ENCODE results near the gene IP6K3. TPM values are rescaled to one million over a fixed set of nuclear protein-coding genes. Genes with fewer than 3 reads are reported as not detected.

IP6K3 gene
- total RNA-seq, 4 donors from 2014 or later: 0.32 to 5.5 (median 2.8) TPM

DNA sequence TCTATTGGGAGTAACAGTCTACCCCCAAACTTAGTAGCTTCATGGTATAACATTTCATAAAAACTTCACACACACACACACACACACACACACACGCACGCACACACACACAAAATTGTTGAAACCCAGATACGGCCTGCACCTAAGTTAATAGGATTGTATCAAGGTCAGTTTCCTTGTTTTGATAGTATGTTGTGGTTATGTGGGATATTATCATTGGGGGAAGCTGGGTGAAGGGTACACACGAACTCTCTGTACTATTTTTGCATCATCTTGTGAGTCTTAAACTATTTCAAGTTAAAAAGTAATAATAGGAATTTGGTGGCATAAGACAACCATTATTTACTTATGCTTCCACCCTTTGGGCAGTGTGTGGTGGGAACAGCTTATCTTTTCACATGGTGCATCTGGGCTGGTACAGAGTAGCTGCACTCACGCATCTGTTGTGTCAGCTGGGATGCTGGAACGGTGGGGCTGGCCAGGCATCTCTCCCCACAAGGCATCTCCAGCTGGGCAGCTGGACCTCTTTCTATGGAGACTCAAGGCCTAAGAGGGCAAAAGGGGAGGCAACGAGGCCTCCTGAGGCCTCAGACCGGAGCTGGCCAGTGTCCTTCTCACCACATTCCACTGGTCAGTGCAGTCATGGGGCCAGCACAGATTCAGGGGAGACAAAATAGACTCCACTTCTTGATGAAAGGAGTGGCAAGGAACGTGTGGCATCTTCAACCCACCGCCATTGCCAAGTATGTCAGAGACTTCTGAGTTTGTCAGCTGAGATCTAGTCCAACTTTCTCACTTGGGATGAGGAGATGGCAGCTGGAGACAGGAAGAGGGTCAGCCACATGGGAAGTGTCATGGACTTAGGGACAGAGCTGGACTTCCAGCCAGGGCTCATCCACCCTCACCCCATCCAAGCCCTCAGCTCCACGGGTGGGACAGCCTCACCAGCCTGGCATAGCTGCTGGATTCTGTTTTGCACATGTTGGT, 20.5 kb upstream of the IP6K3 start:
- 67 to 72% methylated on average over 5 to 9 of the region's 11 CpGs for WGBS, 2 donors (ENCODE audit: low coverage in 1 of 2)
- no peak for TF ChIP-seq POLR2AphosphoS5 (IDR thresholded peaks at IDR 0.05)
- TF ChIP-seq POLR2A (IDR thresholded peaks at IDR 0.05): no peak
- TF ChIP-seq EP300 (IDR thresholded peaks at IDR 0.05): no peak
- Histone ChIP-seq H3K36me3 (peaks cover 0 to 2% of the 10 kb centered on the region in 2 donors), H3K27ac (no peak overlapping the region), H3K27me3 (peaks cover 15% of the 10 kb centered on the region), H3K4me1 (peaks cover 0 to 36% (median 23%) of the 10 kb centered on the region in 3 donors), H3K9me3 (no peaks in the 10 kb centered on the region), H3K4me3 (no peak overlapping the region)
- no peak for ATAC-seq

- H3K27ac ChIP-seq: no peak overlapping the region
- no peak overlapping the region for H3K4me3 ChIP-seq
- H3K9me3 ChIP-seq: no peaks in the 10 kb centered on the region
- no peak for TF ChIP-seq POLR2A (IDR thresholded peaks at IDR 0.05)
- H3K36me3 ChIP-seq: no peaks in the 10 kb centered on the region
- H3K4me1 ChIP-seq: peaks cover 0 to 25% (median 6%) of the 10 kb centered on the region in 3 donors
- ATAC-seq: no peak
- H3K27me3 ChIP-seq: peaks cover 18% of the 10 kb centered on the region
- 100% methylated on average over 4 of the region's 9 CpGs; no CpG with 5 or more reads in 1 of the 2 donors for WGBS, 2 donors (ENCODE audit: low coverage in 1 of 2)
These were observed 18.7 kb upstream of the IP6K3 start for GRCh38 chr6:33765368-33765767.

GRCh38 chr6:33764036-33764435, 17.3 kb upstream of the IP6K3 start:
- ATAC-seq: no peak
- Histone ChIP-seq H3K36me3 (no peaks in the 10 kb centered on the region), H3K4me3 (no peak overlapping the region), H3K4me1 (peaks cover 0 to 13% (median 0%) of the 10 kb centered on the region in 3 donors), H3K9me3 (no peaks in the 10 kb centered on the region), H3K27me3 (peaks cover 18% of the 10 kb centered on the region), H3K27ac (no peak overlapping the region)
- TF ChIP-seq EP300 (IDR thresholded peaks at IDR 0.05): no peak
- TF ChIP-seq, protein P1, sequence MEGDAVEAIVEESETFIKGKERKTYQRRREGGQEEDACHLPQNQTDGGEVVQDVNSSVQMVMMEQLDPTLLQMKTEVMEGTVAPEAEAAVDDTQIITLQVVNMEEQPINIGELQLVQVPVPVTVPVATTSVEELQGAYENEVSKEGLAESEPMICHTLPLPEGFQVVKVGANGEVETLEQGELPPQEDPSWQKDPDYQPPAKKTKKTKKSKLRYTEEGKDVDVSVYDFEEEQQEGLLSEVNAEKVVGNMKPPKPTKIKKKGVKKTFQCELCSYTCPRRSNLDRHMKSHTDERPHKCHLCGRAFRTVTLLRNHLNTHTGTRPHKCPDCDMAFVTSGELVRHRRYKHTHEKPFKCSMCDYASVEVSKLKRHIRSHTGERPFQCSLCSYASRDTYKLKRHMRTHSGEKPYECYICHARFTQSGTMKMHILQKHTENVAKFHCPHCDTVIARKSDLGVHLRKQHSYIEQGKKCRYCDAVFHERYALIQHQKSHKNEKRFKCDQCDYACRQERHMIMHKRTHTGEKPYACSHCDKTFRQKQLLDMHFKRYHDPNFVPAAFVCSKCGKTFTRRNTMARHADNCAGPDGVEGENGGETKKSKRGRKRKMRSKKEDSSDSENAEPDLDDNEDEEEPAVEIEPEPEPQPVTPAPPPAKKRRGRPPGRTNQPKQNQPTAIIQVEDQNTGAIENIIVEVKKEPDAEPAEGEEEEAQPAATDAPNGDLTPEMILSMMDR (IDR thresholded peaks at IDR 0.05): no peak
- TF ChIP-seq POLR2AphosphoS5 (IDR thresholded peaks at IDR 0.05): no peak
- TF ChIP-seq POLR2A (IDR thresholded peaks at IDR 0.05): no peak
- 80% methylated on average over 1 of the region's 2 CpGs; no CpG with 5 or more reads in 1 of the 2 donors for WGBS, 2 donors (ENCODE audit: low coverage in 1 of 2)

DNA sequence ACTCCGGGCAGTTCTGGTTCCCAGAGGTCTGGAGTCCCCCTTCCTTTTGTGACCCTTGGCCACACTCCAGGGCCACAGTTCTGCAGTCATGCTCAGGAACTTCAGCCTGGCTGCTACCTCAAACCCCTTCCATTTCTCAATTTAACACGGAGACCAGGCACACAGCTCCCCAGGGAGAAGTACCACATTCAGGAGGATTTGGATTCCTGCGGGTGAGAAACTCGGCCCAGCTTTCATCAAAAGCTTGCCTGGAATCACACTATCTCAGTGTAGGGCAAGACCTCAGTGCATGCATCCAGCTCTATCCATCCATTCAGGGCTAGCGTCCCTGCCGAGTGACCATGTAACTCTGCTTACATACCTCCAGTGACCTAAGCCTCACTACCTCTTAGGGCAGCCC, 16.8 kb upstream of the IP6K3 start:
- no peak for ATAC-seq
- Histone ChIP-seq H3K36me3 (no peaks in the 10 kb centered on the region), H3K9me3 (no peaks in the 10 kb centered on the region), H3K27me3 (peaks cover 18% of the 10 kb centered on the region), H3K27ac (no peak overlapping the region), H3K4me1 (peaks cover 0 to 7% (median 0%) of the 10 kb centered on the region in 3 donors), H3K4me3 (no peak overlapping the region)
- TF ChIP-seq, protein P1 (IDR thresholded peaks at IDR 0.05): no peak
- TF ChIP-seq POLR2AphosphoS5 (IDR thresholded peaks at IDR 0.05) (no peak), EP300 (IDR thresholded peaks at IDR 0.05) (no peak), POLR2A (IDR thresholded peaks at IDR 0.05) (no peak)
- 62 to 100% methylated on average over 2 to 4 of the region's 6 CpGs for WGBS, 2 donors (ENCODE audit: low coverage in 1 of 2)

GRCh38 chr6:33762713-33763112, 16.0 kb upstream of the IP6K3 start:
- H3K27ac ChIP-seq: no peak overlapping the region

More at GRCh38 chr6:33762713-33763112, 16.0 kb upstream of the IP6K3 start:
- ATAC-seq: no peak
- H3K27me3 ChIP-seq: peaks cover 18% of the 10 kb centered on the region
- H3K36me3 ChIP-seq: no peaks in the 10 kb centered on the region
- no peak overlapping the region for H3K4me3 ChIP-seq
- no peaks in the 10 kb centered on the region for H3K9me3 ChIP-seq
- WGBS, 2 donors (ENCODE audit: low coverage in 1 of 2): 73 to 83% methylated on average over 3 of the region's 4 CpGs
- TF ChIP-seq, protein P1 (IDR thresholded peaks at IDR 0.05): no peak
- TF ChIP-seq EP300 (IDR thresholded peaks at IDR 0.05) (no peak), POLR2AphosphoS5 (IDR thresholded peaks at IDR 0.05) (no peak), POLR2A (IDR thresholded peaks at IDR 0.05) (no peak)
- H3K4me1 ChIP-seq: peaks cover 0 to 7% (median 0%) of the 10 kb centered on the region in 3 donors
